Measurements from ENCODE around the gene LARP4.
"Not testable (repeated sequence)": the region's sequence is repeated elsewhere in the genome, so short reads cannot be mapped to it uniquely, and the experiment has no call there.

Gene LARP4

DNA sequence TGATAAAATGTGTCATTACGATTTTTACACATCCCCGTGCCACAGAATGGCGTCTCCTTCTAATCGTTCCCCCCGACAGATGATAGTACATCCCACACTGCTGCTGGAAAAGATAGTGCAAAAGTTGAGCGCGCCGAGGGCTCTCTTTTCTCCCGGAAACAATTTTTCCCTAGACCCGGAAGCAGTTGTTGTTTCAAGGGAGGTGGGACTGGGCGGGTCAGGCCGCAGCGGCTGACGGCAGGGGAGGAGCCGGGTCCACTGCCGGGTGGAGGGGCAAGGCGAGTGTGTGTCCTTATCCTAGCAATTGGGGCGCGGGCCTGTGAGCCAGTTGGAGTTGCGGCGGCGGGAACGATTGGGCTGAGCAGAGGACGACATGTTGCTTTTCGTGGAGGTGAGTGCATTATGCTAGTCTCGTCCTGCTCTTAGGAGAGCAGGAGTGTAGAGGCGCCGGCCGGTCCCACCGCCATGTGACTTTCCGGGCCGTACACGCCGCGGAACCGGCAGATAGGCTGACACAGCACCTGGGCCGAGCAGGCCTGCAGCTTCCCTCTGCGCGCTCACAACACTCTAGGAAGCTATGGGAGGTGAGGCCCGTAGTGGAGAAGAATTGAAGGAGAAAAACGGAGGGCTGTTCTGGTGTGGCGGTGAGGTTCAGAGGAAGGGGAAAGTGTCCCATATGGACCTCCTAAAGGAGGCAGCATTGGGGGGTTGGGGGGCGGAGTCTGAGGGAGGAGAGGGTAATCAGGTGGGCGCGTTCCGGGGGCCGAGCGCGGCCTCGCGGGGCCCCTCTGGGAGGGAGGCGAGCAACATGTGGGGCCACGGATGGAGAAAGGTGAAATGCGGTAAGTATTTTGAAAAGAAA, at the start of gene LARP4:
TSS of gene LARP4 (plus strand) at position 248 of the 862 bp plus-strand sequence. CDS start at position 374, 126 bp downstream.
- DNase-seq (ENCODE audit: low spot score), result peak; percentile 96

DNA sequence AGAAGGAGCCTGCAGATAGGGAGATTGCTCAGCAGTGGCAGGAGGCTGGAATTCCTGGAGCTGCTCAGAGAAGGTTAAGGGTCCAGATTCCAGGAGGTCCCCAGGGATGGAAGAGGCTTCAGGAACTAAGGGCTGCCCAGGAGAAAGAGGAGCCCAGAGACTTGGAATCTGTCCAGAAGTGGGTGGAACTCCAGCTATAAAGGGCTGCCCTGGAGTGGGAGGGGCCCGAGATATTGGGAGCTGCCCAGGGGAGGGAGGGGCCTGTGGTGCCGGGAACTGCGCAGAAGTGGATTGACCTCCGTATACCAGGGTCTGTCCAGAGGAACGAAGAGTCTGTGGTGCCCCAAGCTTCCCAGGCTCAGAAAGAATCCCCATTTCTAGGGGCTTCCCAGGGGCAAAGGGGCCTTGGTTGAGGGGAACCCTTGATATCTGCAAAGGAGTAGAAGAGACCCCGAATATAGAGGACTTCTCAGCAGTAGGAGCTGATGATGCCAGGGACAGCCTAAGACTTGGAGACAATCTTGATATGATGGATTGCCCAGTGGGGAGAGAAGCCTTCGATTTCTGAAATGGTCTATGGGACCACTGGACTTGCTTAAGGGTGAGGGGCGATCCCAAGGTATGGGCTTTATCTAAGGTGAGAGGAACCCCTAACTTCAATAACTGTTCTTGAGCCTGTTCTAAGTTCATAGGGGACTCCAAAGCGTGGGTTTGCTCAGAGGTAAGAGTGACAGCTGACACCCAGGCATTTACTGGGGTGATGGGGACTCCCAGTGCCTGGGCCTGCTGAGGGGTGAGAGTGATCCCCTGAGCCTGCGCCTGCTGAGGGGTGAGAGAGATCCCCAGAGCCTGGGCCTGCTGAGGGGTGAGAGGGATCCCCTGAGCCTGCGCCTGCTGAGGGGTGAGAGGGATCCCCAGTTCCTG, 49.3 kb upstream of the LARP4 start:
- peak; percentile 18 for DNase-seq (ENCODE audit: low spot score)

DNA sequence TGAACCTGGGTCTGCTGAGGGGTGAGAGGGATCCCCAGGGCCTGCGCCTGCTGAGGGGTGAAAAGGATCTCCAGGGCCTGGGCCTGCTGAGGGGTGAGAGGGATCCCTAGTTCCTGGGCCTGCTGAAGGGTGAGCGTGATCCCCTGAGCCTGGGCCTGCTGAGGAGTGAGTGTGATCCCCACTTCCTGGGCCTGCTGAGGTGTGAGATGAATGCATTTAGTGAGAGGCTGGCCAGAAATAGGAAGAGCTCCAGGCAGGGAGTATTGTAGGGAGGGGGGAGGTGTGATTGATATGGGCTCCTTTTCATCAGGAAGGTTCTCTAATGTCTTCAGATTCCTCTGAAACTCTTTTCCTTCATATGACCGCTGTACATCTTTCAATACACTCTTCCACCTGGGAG, 47.3 kb upstream of the LARP4 start:
- DNase-seq (ENCODE audit: low spot score), result no peak

DNA sequence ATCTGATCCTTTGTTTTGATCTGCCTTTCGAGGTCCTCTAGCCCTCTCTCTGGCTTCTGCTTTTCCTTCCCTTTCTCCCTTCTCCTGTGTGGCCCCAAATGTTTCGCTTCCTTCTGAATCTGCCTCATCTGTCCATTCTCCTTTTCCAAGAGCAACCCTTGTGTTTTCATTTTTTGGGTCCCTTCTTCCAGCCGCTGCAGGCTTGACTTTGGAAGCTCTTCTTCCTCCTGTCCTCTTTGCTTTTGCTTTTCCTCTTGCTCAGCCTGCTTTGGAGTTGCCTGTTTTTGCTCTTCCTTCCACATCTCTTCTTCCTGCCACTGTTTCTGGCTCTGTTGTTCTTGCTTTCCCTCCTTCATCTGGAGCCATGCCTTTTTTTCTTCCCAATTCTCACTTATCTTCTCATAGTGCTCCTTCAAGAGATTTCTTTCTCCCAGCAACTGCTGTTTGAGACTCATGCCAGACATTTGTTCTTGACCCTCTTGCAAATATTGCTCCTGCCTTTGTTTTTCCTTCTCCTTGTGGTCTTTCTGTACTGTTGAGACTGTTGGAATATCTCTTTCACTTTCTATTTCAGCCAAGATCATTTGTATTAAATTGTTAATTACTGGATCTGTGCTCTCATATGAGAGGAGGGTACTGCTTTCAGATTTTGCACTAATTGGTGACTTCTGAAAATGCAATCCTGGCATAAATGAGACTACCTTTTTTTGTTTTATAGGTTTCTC, 46.7 kb upstream of the LARP4 start:
- no peak for DNase-seq (ENCODE audit: low spot score)

DNA sequence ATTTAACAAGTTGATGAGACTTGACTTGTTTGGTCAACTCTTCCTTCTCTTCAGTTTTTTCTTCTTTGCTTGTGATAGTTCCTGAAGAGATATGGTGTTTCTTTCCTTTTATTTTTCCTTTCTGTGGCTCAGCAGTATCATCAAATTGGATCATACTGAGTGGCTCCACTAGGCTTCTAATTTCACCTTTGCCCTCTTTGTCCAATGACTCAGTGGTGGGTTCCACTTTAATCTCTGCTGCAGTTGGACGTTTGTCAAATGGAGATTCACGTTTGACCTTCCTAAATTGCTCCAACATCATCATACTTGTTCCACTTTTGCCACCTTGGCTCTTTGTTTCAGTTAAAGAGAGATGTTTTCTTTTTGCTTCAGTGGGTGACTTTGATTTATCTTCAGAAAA, 45.8 kb upstream of the LARP4 start:
- no peak for DNase-seq (ENCODE audit: low spot score)

DNA sequence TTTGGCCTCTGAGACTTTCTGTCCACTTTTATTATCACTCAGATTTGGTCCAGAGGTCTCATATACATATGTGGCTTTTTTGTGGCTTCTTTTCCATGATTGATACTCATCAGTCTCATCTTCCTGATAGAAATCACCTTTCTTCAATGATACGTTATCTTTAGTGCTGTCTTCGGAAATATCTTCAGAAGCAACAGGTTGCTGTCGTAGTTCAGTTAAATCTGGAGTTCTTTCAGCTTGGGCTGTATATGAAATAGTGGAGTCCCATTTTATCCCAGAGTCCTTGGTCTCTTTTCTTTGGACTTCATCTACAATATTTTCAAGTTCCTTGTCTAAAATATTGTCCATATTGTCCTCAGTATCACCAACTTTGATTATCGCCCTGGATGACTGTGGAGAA, 45.3 kb upstream of the LARP4 start:
- no peak for DNase-seq (ENCODE audit: low spot score)

DNA sequence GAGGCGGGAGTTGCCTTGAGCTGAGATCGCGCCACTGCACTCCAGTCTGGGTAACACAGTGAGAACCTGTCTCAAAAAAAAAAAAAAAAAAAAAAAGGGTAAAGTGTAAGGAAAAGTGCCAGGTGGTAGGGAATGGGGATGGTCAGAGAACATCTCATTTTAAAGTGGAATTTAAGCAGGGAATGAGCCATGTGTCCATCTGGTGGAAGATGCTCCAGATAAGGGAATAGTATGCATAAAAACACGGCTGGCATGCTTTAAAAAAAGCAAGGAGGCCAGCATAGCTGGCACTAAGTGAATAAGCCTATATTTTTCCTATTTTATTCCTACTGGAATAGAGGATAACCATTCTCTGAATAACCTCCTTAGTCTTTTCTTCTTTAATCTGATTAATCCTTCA, 38.0 kb upstream of the LARP4 start:
- DNase-seq (ENCODE audit: low spot score), result no peak

DNA sequence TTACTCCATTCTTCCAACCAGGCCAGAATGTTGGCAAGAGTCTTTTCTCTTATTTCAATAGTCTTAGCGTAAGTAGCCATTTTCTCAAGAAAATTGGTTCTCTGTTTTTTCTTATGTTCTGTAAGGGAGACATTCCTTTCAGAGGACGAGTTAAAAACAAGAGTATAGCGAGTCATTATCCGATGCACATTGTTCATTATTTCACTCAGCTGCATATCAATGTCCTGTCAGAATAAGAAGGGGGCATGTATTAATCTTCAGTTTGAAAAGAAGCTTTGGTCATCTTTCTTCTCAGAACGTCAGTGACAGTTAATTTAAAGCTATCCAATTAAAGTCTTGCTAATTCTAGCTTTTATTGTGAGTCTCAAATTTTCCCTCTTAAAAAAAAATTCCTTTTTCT, 37.5 kb upstream of the LARP4 start:
- DNase-seq (ENCODE audit: low spot score), result no peak

DNA sequence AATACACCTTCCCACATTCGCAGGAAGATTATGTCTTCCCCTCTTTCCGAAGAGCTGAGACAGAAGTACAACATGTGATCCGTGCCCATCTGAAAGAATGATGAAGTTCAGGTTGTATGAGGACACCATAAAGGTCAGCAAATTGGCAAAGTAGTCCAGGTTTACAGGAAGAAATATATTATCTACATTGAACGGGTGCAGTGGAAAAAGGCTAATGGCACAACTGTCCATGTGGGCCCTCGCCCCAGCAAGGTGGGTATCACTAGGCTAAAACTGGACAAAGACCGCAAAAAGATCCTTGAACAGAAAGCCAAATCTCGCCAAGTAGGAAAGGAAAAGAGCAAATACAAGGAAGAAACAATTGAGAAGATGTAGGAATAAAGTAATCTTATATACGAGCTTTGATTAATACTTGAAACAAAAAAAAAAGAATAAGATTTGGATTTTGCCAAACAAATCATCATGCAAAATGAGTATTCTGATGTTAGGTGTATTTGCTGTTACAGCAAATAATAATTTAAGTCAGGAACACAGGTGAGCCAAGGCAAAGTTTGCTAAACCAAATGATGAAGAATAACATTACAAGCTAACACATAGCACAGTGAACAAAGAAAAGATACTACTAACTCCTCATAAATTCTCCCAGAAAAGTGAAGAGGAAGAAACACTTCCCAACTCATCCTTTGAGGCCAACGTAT, 34.8 kb upstream of the LARP4 start:
- no peak for DNase-seq (ENCODE audit: low spot score)

DNA sequence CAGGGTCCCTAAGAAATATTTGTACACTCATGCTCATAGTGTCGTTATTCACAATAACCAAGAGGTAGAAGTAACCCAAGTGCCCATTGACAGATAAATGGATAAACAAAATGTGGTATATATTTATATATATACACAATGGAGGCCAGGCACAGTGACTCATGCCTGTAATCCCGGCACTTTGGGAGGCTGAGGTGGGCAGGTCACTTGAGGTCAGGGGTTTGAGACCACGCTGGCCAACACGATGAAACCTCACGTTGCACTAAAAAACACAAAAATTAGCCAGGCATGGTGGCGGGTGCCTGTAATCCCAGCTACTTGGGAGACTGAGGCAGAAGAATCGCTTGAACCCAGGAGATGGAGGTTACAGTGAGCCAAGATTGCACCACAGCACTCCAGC, 30.0 kb upstream of the LARP4 start:
- DNase-seq (ENCODE audit: low spot score), result not testable (repeated sequence)

DNA sequence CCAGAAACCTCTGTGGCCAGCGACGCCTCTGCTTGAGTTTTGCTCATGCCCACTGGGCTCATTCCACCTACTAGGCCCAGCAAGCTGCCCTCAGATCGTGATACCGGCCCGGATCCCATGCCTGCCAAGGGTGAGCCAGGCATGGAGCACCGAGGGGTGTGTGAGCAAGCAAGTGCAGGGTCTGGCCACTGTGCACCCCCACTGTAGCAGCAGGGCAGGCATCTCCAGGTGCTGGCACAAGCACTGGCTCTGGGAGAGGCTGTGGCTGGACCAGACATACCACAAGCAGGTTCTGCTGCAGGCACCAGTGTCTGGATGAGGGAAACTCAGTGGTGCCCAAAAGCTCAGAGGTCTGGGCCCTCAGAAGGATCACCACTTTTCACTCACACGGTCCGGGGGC, 24.9 kb upstream of the LARP4 start:
- no peak for DNase-seq (ENCODE audit: low spot score)

DNA sequence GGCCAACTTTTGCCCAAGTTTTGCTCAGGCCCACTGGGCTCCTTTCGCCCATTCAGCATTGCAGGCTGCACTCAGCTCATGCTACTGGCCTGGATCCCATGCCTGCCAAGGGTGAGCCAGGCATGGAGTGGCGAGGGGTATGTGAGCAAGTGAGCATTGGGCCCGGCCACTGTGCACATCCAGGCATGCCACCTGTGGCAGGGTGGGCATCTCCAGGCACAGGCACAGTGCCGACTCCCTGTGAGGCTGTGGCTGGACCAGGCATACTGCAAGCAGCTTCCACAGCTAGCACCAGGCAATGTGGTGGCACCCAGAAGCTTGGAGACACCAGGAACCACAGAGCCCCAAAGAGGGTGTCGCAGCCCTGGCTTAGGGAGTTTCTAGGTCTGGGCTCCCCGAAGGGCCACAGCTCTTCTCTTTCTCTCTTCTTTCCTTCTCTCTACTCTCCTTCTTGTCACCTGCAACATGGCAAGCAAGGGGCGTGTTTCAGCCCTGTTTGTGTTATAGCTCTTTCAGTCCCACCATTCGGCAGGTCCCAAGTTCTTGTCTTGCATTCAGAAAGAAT, 19.8 kb upstream of the LARP4 start:
- DNase-seq (ENCODE audit: low spot score), result no peak

DNA sequence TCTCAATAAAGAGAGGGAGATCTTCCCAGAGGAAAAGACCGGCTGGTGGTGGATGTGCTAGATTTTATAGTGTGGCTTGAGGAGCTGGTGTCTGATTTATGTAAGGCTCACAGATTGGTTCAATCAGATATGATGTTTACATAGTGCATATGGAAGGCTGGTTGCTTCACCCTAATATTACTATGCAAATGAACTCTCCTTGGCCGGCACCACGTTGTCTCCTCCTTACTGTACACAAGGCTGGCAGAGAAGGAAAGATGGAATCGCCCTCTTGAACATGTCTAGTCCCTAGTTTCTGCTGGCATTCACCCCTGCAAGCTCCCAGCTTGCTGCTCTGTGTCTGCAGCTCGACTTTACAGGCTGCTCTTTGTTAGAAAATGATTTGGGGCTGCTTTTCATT, 13.2 kb upstream of the LARP4 start:
- DNase-seq (ENCODE audit: low spot score), result no peak

DNA sequence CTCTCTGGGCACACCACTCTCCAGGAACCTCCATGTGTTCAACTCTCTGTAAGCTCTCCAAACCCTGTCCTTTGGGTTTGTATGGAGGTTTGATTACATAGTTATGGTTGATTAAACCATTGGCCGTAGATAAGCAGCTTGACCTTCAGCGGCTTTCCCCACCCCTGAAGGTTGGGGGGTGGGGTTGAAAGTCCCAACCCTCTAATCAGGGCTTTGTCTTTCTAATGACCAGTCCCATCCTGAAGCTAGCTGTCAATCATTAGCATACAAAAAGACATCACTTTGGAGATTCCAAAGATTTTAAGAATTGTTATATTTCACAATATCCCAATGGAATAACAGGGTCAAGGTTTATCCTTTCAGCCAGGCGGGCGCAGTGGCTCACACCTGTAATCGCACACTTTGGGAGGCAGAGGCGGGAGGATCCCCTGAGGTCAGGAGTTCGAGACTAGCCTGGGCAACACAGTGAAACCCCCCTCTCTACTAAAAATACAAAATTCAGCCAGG, 12.7 kb upstream of the LARP4 start:
- no peak for DNase-seq (ENCODE audit: low spot score)

DNA sequence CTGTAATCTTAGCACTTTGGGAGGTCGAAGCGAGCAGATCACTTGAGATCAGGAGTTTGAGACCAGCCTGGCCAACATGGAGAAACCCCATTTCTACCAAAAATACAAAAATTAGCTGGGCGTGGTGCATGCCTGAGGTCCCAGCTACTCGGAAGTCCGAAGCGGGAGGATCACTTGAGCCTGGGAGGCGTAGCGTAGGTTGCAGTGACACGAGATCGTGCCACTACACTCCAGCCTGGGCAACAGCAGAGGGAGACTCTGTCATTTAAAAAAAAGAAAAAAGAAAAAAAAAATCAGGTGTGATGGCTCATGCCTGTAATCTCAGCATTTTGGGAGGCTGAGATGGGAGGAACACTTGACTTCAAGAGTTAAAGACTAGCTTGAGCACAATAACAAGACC, 11.9 kb upstream of the LARP4 start:
- DNase-seq (ENCODE audit: low spot score), result not testable (repeated sequence)

DNA sequence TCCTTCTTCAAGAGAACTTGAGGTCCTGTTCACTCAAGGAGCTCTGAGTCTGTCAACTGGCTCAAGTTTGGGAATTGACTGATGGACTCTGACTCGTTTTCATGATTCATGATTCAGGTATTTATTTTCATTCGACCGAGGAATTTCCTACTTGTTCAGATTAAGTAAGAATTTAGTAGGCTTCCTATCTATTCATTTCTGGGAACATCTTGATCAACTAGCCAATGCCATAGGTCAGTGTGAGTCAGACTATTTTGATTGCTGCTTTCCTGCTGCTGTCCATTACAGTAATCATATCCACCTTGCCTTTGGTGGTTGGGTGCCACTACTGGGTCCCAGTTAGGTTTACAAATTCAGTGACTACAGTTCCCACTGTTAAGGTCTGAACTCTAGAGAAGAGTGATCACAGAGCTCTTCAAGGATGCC, 10.4 kb upstream of the LARP4 start:
- peak; percentile 67 for DNase-seq (ENCODE audit: low spot score)

DNA sequence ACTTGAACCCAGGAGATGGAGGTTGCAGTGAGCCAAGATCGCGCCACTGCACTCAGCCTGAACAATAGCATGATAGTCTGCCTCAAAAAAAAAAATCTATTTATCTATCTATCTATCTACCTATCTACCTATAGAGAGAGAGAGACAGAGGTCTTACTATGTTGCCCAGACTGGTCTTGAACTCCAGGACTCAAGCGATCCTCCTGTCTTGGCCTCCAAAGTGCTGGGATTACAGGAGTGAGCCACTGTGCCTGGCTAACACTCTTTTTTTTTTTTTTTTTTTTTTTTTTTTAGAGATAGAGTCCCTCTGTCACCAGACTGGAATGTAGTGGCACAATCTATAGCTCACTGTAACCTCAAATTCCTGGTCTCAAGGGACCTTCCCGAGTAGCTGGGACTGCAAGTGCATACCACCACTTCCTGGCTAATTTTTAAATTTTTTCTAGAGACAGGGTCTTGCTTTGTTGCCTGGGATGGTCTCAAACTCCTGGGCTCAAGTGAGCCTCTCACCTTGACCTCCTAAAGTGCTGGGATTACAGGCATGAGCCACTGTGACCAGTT, 6.1 kb upstream of the LARP4 start:
- DNase-seq (ENCODE audit: low spot score), result no peak

DNA sequence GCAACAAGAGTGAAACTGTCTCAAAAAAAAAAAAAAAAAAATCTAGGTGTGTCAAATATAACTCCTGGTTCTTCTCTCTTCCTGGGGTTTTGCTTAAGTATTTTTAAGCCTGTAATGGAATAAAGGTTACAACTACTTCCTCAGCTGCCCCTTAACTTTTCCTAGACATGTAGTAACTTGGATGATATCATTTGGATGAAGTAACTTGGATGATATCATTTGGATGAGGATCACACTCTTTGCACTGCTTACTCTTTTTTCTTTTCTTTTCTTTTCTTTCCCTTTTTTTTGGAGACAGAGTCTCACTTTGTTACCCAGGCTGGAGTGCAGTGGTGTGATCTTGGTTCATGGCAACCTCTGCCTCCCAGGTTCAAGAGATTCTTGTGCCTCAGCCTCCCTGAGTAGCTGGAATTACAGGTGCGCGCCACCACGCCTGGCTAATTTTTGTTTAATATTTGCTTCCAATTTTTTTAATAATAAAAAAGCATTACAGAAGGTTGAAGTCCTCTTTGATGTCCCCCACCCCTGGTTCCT, 3.5 kb upstream of the LARP4 start:
- DNase-seq (ENCODE audit: low spot score), result no peak

DNA sequence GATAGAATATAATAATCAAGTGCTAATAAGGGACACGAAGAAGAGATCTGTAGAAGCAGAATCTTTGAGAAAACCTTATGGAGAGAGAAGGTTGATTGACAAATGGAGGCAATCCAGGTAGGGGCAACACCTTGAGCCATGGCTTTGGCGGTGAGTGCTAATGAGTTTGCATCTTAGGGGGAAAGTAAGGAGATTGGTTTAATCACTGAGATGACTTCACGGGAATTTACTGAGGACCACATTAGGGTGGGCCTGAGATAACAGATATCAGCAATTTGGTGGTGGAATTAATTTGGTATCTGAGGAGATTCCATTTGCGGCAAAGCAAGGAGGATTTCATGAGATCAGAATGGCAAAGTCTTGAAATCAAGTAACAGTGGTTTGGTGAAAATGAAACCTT, 1.8 kb upstream of the LARP4 start:
- DNase-seq (ENCODE audit: low spot score), result no peak

DNA sequence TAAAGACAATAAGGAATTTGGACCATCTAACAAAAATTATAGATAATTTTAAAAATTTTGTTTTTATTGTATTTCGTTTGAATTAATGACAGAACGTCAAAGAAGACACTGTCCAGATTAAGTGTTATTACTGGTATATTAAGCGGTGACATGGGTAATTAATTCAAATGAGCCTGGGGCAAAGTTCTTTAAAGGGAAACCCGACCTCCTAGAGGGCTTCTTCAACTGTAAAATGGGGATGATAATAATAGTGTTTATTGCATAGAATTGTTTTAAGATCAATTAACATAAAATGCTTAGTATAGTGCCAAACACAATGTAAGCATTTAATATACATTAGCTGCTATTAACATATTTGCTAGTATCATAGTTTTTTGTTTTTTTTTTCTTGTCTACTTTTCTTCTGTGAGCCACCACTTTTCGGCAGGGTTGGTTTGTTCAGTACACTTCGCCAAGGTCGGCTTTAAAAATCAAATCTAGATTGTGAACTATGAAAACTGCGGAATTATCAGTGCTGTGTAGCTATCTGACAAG, 514 bp upstream of the LARP4 start:
- no peak for DNase-seq (ENCODE audit: low spot score)

Measured in AG20443 (cell line).